ENCODE measurements around the gene CD300LB. TPM values are rescaled to one million over a fixed set of nuclear protein-coding genes. Genes with fewer than 3 reads are reported as not detected.
"Not testable (repeated sequence)": the region's sequence is repeated elsewhere in the genome, so short reads cannot be mapped to it uniquely, and the experiment has no call there.

The CD300LB gene
- total RNA-seq, result under 1 TPM; 0.64 to 0.80 TPM

GRCh38 chr17:74531231-74531761 lies at the start of gene CD300LB:
TSS of gene CD300LB (minus strand) at chr17:74531475. CDS start at chr17:74531350, 125 bp downstream.
- H3K27ac ChIP-seq, result no peak within 1 kb of the TSS
- DNase-seq (ENCODE audit: low spot score), result no peak
- H3K9me3 ChIP-seq, result no peaks in the 10 kb centered on the region
- intact Hi-C loops (cut with DNase I), result no loop called here
- no peaks in the 10 kb centered on the region for H3K27me3 ChIP-seq (replicated peaks; ENCODE audit: insufficient read depth)
- 64% methylated on average over 10 of the region's 10 CpGs for WGBS
- H3K36me3 ChIP-seq, result no peaks in the 10 kb centered on the region
- H3K4me1 ChIP-seq (replicated peaks), result no peaks in the 10 kb centered on the region
- no peak for TF ChIP-seq CTCF (IDR thresholded peaks at IDR 0.05)
- no peak for TF ChIP-seq POLR2A (IDR thresholded peaks at IDR 0.05)
- TF ChIP-seq POLR2AphosphoS5 (IDR thresholded peaks at IDR 0.05), result no peak
- H3K4me3 ChIP-seq, result no peak within 1 kb of the TSS

- Histone ChIP-seq H3K4me3 (no peak overlapping the region), H3K27me3 (replicated peaks; ENCODE audit: insufficient read depth) (no peaks in the 10 kb centered on the region), H3K36me3 (no peaks in the 10 kb centered on the region), H3K9me3 (no peaks in the 10 kb centered on the region), H3K27ac (no peak overlapping the region), H3K4me1 (replicated peaks) (no peaks in the 10 kb centered on the region)
- TF ChIP-seq POLR2A (IDR thresholded peaks at IDR 0.05) (no peak), POLR2AphosphoS5 (IDR thresholded peaks at IDR 0.05) (no peak), CTCF (IDR thresholded peaks at IDR 0.05) (no peak)
- intact Hi-C loops (cut with DNase I), result no loop called here
- 66% methylated on average over 7 of the region's 7 CpGs for WGBS
- no peak for DNase-seq (ENCODE audit: low spot score)
Measured at GRCh38 chr17:74579900-74580299, 48.6 kb upstream of the CD300LB start.

GRCh38 chr17:74578979-74579378 lies 47.7 kb upstream of the CD300LB start:
- Histone ChIP-seq H3K4me1 (replicated peaks) (no peaks in the 10 kb centered on the region), H3K36me3 (no peaks in the 10 kb centered on the region), H3K4me3 (no peak overlapping the region), H3K9me3 (no peaks in the 10 kb centered on the region), H3K27me3 (replicated peaks; ENCODE audit: insufficient read depth) (no peaks in the 10 kb centered on the region), H3K27ac (no peak overlapping the region)
- no peak for DNase-seq (ENCODE audit: low spot score)
- intact Hi-C loops (cut with DNase I), result no loop called here
- 82% methylated on average over 9 of the region's 9 CpGs for WGBS
- TF ChIP-seq POLR2A (IDR thresholded peaks at IDR 0.05) (no peak), CTCF (IDR thresholded peaks at IDR 0.05) (no peak), POLR2AphosphoS5 (IDR thresholded peaks at IDR 0.05) (no peak)

GRCh38 chr17:74574489-74575142 lies 43.3 kb upstream of the CD300LB start:
- Histone ChIP-seq H3K36me3 (no peaks in the 10 kb centered on the region), H3K27ac (no peak overlapping the region), H3K27me3 (replicated peaks; ENCODE audit: insufficient read depth) (no peaks in the 10 kb centered on the region), H3K9me3 (no peaks in the 10 kb centered on the region), H3K4me3 (no peak overlapping the region), H3K4me1 (replicated peaks) (no peaks in the 10 kb centered on the region)
- intact Hi-C loops (cut with DNase I), result no loop called here
- no peak for TF ChIP-seq POLR2AphosphoS5 (IDR thresholded peaks at IDR 0.05)
- DNase-seq (ENCODE audit: low spot score), result no peak
- 47% methylated on average over 5 of the region's 5 CpGs for WGBS

GRCh38 chr17:74573635-74574034 lies 42.4 kb upstream of the CD300LB start:
- DNase-seq (ENCODE audit: low spot score), result not testable (repeated sequence)

GRCh38 chr17:74573169-74573568 lies 41.9 kb upstream of the CD300LB start:
- H3K27me3 ChIP-seq (replicated peaks; ENCODE audit: insufficient read depth), result no peaks in the 10 kb centered on the region
- no peak for DNase-seq (ENCODE audit: low spot score)
- no peak overlapping the region for H3K27ac ChIP-seq
- no peaks in the 10 kb centered on the region for H3K36me3 ChIP-seq
- H3K4me1 ChIP-seq (replicated peaks), result no peaks in the 10 kb centered on the region
- no peak for TF ChIP-seq POLR2AphosphoS5 (IDR thresholded peaks at IDR 0.05)
- no peak for TF ChIP-seq CTCF (IDR thresholded peaks at IDR 0.05)
- no peak for TF ChIP-seq POLR2A (IDR thresholded peaks at IDR 0.05)
- intact Hi-C loops (cut with DNase I), result no loop called here
- H3K9me3 ChIP-seq, result no peaks in the 10 kb centered on the region
- H3K4me3 ChIP-seq, result no peak overlapping the region
- 77% methylated on average over 3 of the region's 3 CpGs for WGBS

More at GRCh38 chr17:74573635-74574034, 42.4 kb upstream of the CD300LB start:
- intact Hi-C loops (cut with DNase I); H3K27me3 ChIP-seq (replicated peaks; ENCODE audit: insufficient read depth); H3K9me3 ChIP-seq; H3K4me3 ChIP-seq; H3K4me1 ChIP-seq (replicated peaks); H3K27ac ChIP-seq; H3K36me3 ChIP-seq: not testable (repeated sequence)

Measured in prostate gland (tissue), 2 donors.